Measurements from ENCODE around the gene AGAP3. TPM values are rescaled to one million over a fixed set of nuclear protein-coding genes. Genes with fewer than 3 reads are reported as not detected.

Gene AGAP3
- total and polyA plus RNA-seq, 12 donors: 40.2 to 93.4 (median 50.3) TPM

DNA sequence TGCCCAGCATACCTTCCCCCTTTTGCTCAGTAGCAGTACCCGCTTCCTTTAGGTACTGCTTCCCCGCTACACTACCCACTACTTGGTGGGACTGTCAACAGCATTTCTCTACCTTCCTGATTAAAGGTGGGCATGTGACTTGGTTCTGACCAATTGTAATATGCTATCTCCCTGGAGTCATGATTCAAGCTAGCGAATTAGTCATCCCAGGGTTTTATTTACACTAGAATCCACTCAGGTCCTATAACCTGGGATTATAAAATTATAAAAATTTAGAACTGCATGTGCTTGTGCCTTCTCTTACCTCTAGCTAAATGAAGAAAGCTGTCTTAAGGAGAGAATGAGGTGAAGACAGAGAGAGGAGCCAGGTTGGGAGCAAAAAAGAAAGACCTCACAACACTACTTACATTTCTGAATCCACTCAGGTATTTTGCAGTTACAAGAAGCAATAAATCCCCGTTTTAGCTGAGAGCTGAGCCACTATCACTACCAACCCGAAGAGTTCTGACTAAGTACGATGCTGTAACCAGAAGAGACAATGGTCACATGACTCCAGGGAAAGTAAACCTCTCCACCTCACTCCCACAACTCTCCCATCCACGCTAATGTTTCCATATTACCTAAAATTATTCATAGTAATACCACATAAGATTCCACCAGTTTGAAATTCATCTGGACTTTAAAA, 71.5 kb downstream of the AGAP3 start:
- intact Hi-C loops (cut with DNase I): no loop called here
- ATAC-seq (no peak), DNase-seq (no peak)
- H3K4me1 ChIP-seq: no peaks in the 10 kb centered on the region
- WGBS, 2 donors: 72 to 74% methylated on average over 7 of the region's 7 CpGs
- no peak overlapping the region for H3K4me3 ChIP-seq
- no peak for TF ChIP-seq CTCF (IDR thresholded peaks at IDR 0.05)
- H3K27me3 ChIP-seq: peaks cover 0 to 60% (median 19%) of the 10 kb centered on the region in 7 donors
- H3K9me3 ChIP-seq: no peaks in the 10 kb centered on the region
- no peaks in the 10 kb centered on the region for H3K36me3 ChIP-seq
- no peak overlapping the region for H3K27ac ChIP-seq

GRCh38 chr7:151161757-151162156, 75.5 kb downstream of the AGAP3 start:
- WGBS, 2 donors: 89 to 92% methylated on average over 1 of the region's 1 CpG
- H3K4me3 ChIP-seq: no peak overlapping the region
- no peak for TF ChIP-seq CTCF (IDR thresholded peaks at IDR 0.05)
- intact Hi-C loops (cut with DNase I): no loop called here
- peaks cover 0 to 67% (median 37%) of the 10 kb centered on the region in 7 donors for H3K27me3 ChIP-seq
- DNase-seq: no peak
- H3K36me3 ChIP-seq: no peaks in the 10 kb centered on the region
- peaks cover under 1 to 4% (median 2%) of the 10 kb centered on the region in 9 donors for H3K4me1 ChIP-seq
- no peak overlapping the region for H3K27ac ChIP-seq
- no peaks in the 10 kb centered on the region for H3K9me3 ChIP-seq
- no peak for ATAC-seq

DNA sequence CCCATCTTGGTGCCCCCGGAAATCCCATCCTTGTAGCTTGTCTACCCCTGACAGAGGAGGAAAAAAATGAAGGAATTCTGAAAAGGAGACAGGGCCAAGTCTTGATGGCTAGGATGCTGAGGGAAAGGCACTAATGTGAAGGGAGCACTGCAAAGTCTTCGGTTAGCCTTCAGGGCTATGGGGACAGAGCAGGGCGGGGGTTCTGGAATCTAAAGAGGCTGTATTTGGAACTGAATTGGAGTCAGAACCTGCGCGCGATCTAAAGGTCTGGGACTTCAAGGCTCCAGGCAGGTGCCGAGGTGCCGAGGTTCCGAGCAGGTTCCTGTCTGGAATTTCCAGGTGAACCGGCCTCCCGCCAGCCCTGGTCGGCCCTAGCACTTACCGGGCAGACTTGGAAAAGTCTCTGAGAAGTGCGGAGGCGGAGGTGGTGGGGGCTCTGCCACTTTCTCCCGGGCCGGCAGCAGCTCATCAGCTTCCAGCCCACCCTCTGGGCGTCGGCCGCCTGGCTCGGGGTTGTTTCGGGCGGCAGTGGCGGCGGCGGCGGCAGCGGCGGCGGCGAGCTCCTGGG, 80.4 kb downstream of the AGAP3 start:
- Histone ChIP-seq H3K27ac (no peak overlapping the region), H3K4me1 (peaks cover 4 to 31% (median 11%) of the 10 kb centered on the region in 9 donors), H3K9me3 (no peaks in the 10 kb centered on the region), H3K36me3 (no peaks in the 10 kb centered on the region), H3K27me3 (peaks cover 4 to 90% (median 58%) of the 10 kb centered on the region in 7 donors), H3K4me3 (peak overlapping the region in 9 of 10 donors; percentile 41 to 59 (median 51))
- DNase-seq: no peak
- WGBS, 2 donors: 16 to 23% methylated on average over 31 of the region's 31 CpGs
- no peak for ATAC-seq
- TF ChIP-seq CTCF (IDR thresholded peaks at IDR 0.05): no peak
- intact Hi-C loops (cut with DNase I): loop anchor here in 1 of 10 donors (5.0 kb wide), 1 partner anchor 136 kb away; no protein-coding TSS in a partner anchor

- ATAC-seq: peak in 7 of 8 donors; percentile 20 to 64 (median 36)
- Histone ChIP-seq H3K27me3 (peaks cover 4 to 97% (median 58%) of the 10 kb centered on the region in 7 donors), H3K27ac (no peak within 1 kb of the TSS), H3K4me3 (peak within 1 kb of the TSS; percentile 33 to 59 (median 51)), H3K4me1 (peaks cover 4 to 31% (median 11%) of the 10 kb centered on the region in 9 donors), H3K9me3 (no peaks in the 10 kb centered on the region), H3K36me3 (no peaks in the 10 kb centered on the region)
- intact Hi-C loops (cut with DNase I): loop anchor here in 1 of 10 donors (5.0 kb wide), 1 partner anchor 135 kb away; no protein-coding TSS in a partner anchor
- no peak for DNase-seq
- 1% methylated on average over 67 to 100 of the region's 101 CpGs for WGBS, 2 donors
- peak in 3 of 9 donors; percentile 13 to 33 (median 18) for TF ChIP-seq CTCF (IDR thresholded peaks at IDR 0.05)
Measured at GRCh38 chr7:151167197-151167961, 81.1 kb downstream of the AGAP3 start, which contains the start of gene GBX1. Gene GBX1, minus strand, starts transcription at chr7:151167694. Its CDS starts 146 bp downstream, at chr7:151167548.

All from heart right ventricle (tissue), 16 donors.